GM19238 (cell line): ENCODE results near the gene MTARC2.

Experiments
- DNase-seq: peaks from one replicate; pipeline ENCODE4 v3.0.0; 2011; ENCODE audit warnings: low spot score; ENCODE audit not compliant: insufficient read length

Gene MTARC2

GRCh38 chr1:220768126-220768601, 20.0 kb downstream of the MTARC2 start:
- no peak for DNase-seq

GRCh38 chr1:220769205-220769604, 21.1 kb downstream of the MTARC2 start:
- DNase-seq, result no peak

GRCh38 chr1:220770245-220770913, 22.3 kb downstream of the MTARC2 start:
- no peak for DNase-seq

- DNase-seq, result no peak
These were observed 24.7 kb downstream of the MTARC2 start for GRCh38 chr1:220772846-220773245.

GRCh38 chr1:220775240-220775853, 27.2 kb downstream of the MTARC2 start:
- DNase-seq, result peak; percentile 30

GRCh38 chr1:220776254-220776653, 28.1 kb downstream of the MTARC2 start:
- no peak for DNase-seq

- DNase-seq, result peak; percentile 54
These were observed 28.7 kb downstream of the MTARC2 start for GRCh38 chr1:220776720-220777326.

- no peak for DNase-seq
These were observed 35.3 kb downstream of the MTARC2 start for GRCh38 chr1:220783453-220783852.

- no peak for DNase-seq
These were observed 36.6 kb downstream of the MTARC2 start for GRCh38 chr1:220784751-220785150.

GRCh38 chr1:220785166-220786056, 37.3 kb downstream of the MTARC2 start:
- no peak for DNase-seq

GRCh38 chr1:220786057-220786336, 37.9 kb downstream of the MTARC2 start:
- no peak for DNase-seq

- DNase-seq, result no peak
These were observed 38.4 kb downstream of the MTARC2 start, which contains the start of gene MTARC1 for GRCh38 chr1:220786337-220787068. MTARC1 (plus strand) TSS chr1:220786913; CDS start chr1:220786945, 32 bp downstream.

GRCh38 chr1:220787069-220787619, 39.0 kb downstream of the MTARC2 start:
- DNase-seq, result no peak

GRCh38 chr1:220788900-220789299, 40.8 kb downstream of the MTARC2 start:
- no peak for DNase-seq

GRCh38 chr1:220789532-220790147, 41.5 kb downstream of the MTARC2 start:
- no peak for DNase-seq

GRCh38 chr1:220791285-220791684, 43.2 kb downstream of the MTARC2 start:
- DNase-seq, result no peak

GRCh38 chr1:220791956-220792355, 43.8 kb downstream of the MTARC2 start:
- DNase-seq, result no peak

- DNase-seq, result no peak
These were observed 48.4 kb downstream of the MTARC2 start for GRCh38 chr1:220796530-220796929.

GRCh38 chr1:220797044-220797443, 48.9 kb downstream of the MTARC2 start:
- no peak for DNase-seq

- DNase-seq, result no peak
These were observed 49.4 kb downstream of the MTARC2 start for GRCh38 chr1:220797553-220797952.
